NCI-H526 treated with DMSO at 0.1 percent for 48 hours (cell line): ENCODE measurements around the gene MYO5B.

Experiments used
- DNase-seq: peaks from one replicate; lab custom pipeline; 2025; lab: John Stamatoyannopoulos, UW

Gene MYO5B

GRCh38 chr18:50151926-50152325 is 43.0 kb downstream of the MYO5B start:
- DNase-seq: no peak

- no peak for DNase-seq
Measured at GRCh38 chr18:50144540-50144939, 50.4 kb downstream of the MYO5B start.

GRCh38 chr18:50143886-50144285 is 51.1 kb downstream of the MYO5B start:
- no peak for DNase-seq

GRCh38 chr18:50143294-50143693 is 51.7 kb downstream of the MYO5B start:
- DNase-seq: no peak

- DNase-seq: no peak
Measured at GRCh38 chr18:50142441-50143120, 52.4 kb downstream of the MYO5B start.

GRCh38 chr18:50138181-50139064 is 56.5 kb downstream of the MYO5B start:
- no peak for DNase-seq

GRCh38 chr18:50135903-50136302 is 59.0 kb downstream of the MYO5B start:
- DNase-seq: no peak

- no peak for DNase-seq
Measured at GRCh38 chr18:50133526-50133925, 61.4 kb downstream of the MYO5B start.

GRCh38 chr18:50131591-50131990 is 63.4 kb downstream of the MYO5B start:
- DNase-seq: no peak

- no peak for DNase-seq
Measured at GRCh38 chr18:50128506-50129271, 66.3 kb downstream of the MYO5B start.

GRCh38 chr18:50127516-50128210 is 67.3 kb downstream of the MYO5B start:
- no peak for DNase-seq

- no peak for DNase-seq
Measured at GRCh38 chr18:50126471-50126870, 68.5 kb downstream of the MYO5B start.

- DNase-seq: no peak
Measured at GRCh38 chr18:50125456-50125855, 69.5 kb downstream of the MYO5B start.

- DNase-seq: no peak
Measured at GRCh38 chr18:50119296-50119695, 75.7 kb downstream of the MYO5B start.

GRCh38 chr18:50117863-50118262 is 77.1 kb downstream of the MYO5B start:
- DNase-seq: no peak

- DNase-seq: no peak
Measured at GRCh38 chr18:50115095-50115494, 79.9 kb downstream of the MYO5B start.

- DNase-seq: no peak
Measured at GRCh38 chr18:50114448-50114847, 80.5 kb downstream of the MYO5B start.

GRCh38 chr18:50113726-50114125 is 81.2 kb downstream of the MYO5B start:
- DNase-seq: no peak

- no peak for DNase-seq
Measured at GRCh38 chr18:50111398-50111797, 83.5 kb downstream of the MYO5B start.

GRCh38 chr18:50107468-50107977 is 87.4 kb downstream of the MYO5B start:
- no peak for DNase-seq

GRCh38 chr18:50105027-50105426 is 89.9 kb downstream of the MYO5B start:
- DNase-seq: no peak

GRCh38 chr18:50104421-50104820 is 90.5 kb downstream of the MYO5B start:
- DNase-seq: no peak
